Epithelial cell of esophagus (primary cell): Measurements from ENCODE around the gene YIF1A.

Experiments
- DNase-seq: peaks from one replicate; pipeline ENCODE4 v3.0.0; 2010; ENCODE audit warnings: low read depth
- H3K4me3 ChIP-seq: 2 replicates; pipeline ENCODE4 v1.5.1; 2011; ENCODE audit warnings: mild to moderate bottlenecking, low read length, control low read depth
- CTCF ChIP-seq: IDR thresholded peaks from 2 replicates; pipeline ENCODE4 v1.5.1; 2011; ENCODE audit warnings: low read depth, mild to moderate bottlenecking, low read length, control low read depth, inconsistent platforms; ENCODE audit not compliant: insufficient read depth; ENCODE audit errors: missing control alignments

Gene YIF1A

GRCh38 chr11:66328302-66329144 is 39.6 kb upstream of the YIF1A start:
- no peak overlapping the region for H3K4me3 ChIP-seq
- TF ChIP-seq CTCF: peak; percentile 88
- DNase-seq: peak; percentile 70

GRCh38 chr11:66328031-66328301 is 39.0 kb upstream of the YIF1A start:
- H3K4me3 ChIP-seq: no peak overlapping the region
- no peak for TF ChIP-seq CTCF
- DNase-seq: peak; percentile 53

- no peak overlapping the region for H3K4me3 ChIP-seq
- DNase-seq: peak; percentile 45
- no peak for TF ChIP-seq CTCF
Measured at GRCh38 chr11:66327171-66328030, 38.5 kb upstream of the YIF1A start.

- no peak for DNase-seq
- no peak overlapping the region for H3K4me3 ChIP-seq
- no peak for TF ChIP-seq CTCF
Measured at GRCh38 chr11:66326261-66327111, 37.5 kb upstream of the YIF1A start.

GRCh38 chr11:66325263-66325671 is 36.3 kb upstream of the YIF1A start:
- no peak for TF ChIP-seq CTCF
- no peak for DNase-seq
- no peak overlapping the region for H3K4me3 ChIP-seq

GRCh38 chr11:66324664-66325063 is 35.7 kb upstream of the YIF1A start:
- no peak for DNase-seq
- TF ChIP-seq CTCF: no peak
- H3K4me3 ChIP-seq: no peak overlapping the region
